ENCODE data around the gene STMN1. TPM values are rescaled to one million over a fixed set of nuclear protein-coding genes. Genes with fewer than 3 reads are reported as not detected.

STMN1 gene
- polyA plus RNA-seq, 2 of the 4 experiments (the other 2 are of a cell fraction) = 82.4 to 145 TPM

GRCh38 chr1:25903986-25904385 is 2.2 kb downstream of the STMN1 start:
- ChIA-PET CTCF (interaction anchor here (1.0 to 5.5 kb wide), 4 partner anchors 8 to 94 kb away, joined by 3 to 35 read pairs (median 6); partner anchors contain the start of gene PAFAH2), POLR2A (no interaction called here)
- TF ChIP-seq CHD2 (IDR thresholded peaks at IDR 0.05; ENCODE audit: low read length, partially characterized antibody) = no peak
- TF ChIP-seq, protein P1, sequence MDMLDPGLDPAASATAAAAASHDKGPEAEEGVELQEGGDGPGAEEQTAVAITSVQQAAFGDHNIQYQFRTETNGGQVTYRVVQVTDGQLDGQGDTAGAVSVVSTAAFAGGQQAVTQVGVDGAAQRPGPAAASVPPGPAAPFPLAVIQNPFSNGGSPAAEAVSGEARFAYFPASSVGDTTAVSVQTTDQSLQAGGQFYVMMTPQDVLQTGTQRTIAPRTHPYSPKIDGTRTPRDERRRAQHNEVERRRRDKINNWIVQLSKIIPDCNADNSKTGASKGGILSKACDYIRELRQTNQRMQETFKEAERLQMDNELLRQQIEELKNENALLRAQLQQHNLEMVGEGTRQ (IDR thresholded peaks at IDR 0.05) = no peak
- no peak for ATAC-seq
- Histone ChIP-seq H3K4me2 (peak overlapping the region; percentile 98), H3K27ac (no peak overlapping the region), H3K4me3 (peak overlapping the region; percentile 93; the same call in 1 of the 3 replicates), H3K9me3 (no peaks in the 10 kb centered on the region), H3K4me1 (peaks cover 21% of the 10 kb centered on the region)
- FAIRE-seq = no peak
- 90% methylated on average over 3 of the region's 3 CpGs for WGBS (ENCODE audit: missing lambda C conversion rate)
- DNase-seq (ENCODE audit: low read depth in 1 of 2, low spot score in 1 of 2) = no peak

- TF ChIP-seq, protein P1 (IDR thresholded peaks at IDR 0.05) = no peak
- TF ChIP-seq HDAC2 (IDR thresholded peaks at IDR 0.05) (no peak), NFE2L2 (conservative IDR thresholded peaks at IDR 0.05; ENCODE audit: low read length) (no peak), HOXA7 (CRISPR knock-in tag; IDR thresholded peaks at IDR 0.05) (no peak), GATA3 (IDR thresholded peaks at IDR 0.05; ENCODE audit: borderline replicate concordance) (no peak), MYC (IDR thresholded peaks at IDR 0.05; ENCODE audit: borderline replicate concordance, low read length) (no peak), CEBPB (IDR thresholded peaks at IDR 0.05) (no peak), CHD2 (IDR thresholded peaks at IDR 0.05; ENCODE audit: low read length, partially characterized antibody) (no peak), PHF8 (IDR thresholded peaks at IDR 0.05; ENCODE audit: borderline replicate concordance, low read depth) (no peak), PBX3 (IDR thresholded peaks at IDR 0.05) (no peak), HOXB13 (CRISPR knock-in tag; IDR thresholded peaks at IDR 0.05; ENCODE audit: low read depth) (no peak), JUNB (IDR thresholded peaks at IDR 0.05) (no peak), SMC3 (IDR thresholded peaks at IDR 0.05) (no peak)
- FAIRE-seq (no peak), ATAC-seq (no peak), DNase-seq (ENCODE audit: low read depth in 1 of 2, low spot score in 1 of 2) (no peak)
- H3K4me3 ChIP-seq = no peak overlapping the region
- peaks cover 21% of the 10 kb centered on the region for H3K4me1 ChIP-seq
- no peaks in the 10 kb centered on the region for H3K9me3 ChIP-seq
- POLR2A ChIA-PET = no interaction called here
- 97% methylated on average over 3 of the region's 3 CpGs for WGBS (ENCODE audit: missing lambda C conversion rate)
- CTCF ChIA-PET = interaction anchor here (0.7 to 5.5 kb wide), 4 partner anchors 6 to 224 kb away, joined by 3 to 35 read pairs (median 3); partner anchors contain the start of gene PAFAH2
- no peak overlapping the region for H3K27ac ChIP-seq
- no peak overlapping the region for H3K4me2 ChIP-seq
These were observed 3.8 kb downstream of the STMN1 start for GRCh38 chr1:25902462-25902861.

DNA sequence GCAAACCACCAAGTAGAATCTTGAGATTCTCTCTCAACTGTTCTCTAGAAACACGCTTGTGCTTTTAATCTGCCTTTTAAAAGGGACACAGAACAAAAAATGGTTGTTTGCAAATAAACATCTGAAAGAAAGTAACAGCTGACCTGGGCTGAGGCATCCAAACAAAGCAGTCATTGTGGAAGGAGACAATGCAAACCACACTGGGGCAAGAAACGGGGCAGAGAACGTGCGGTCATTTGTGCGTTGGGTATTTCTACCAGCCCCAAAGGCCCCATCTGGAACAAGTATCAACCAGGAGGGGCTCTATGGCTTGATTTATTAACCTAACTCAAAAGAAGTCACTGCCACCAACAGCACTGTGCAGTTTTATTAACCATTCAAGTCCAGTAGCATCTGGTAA is 6.0 kb downstream of the STMN1 start:
- POLR2A ChIA-PET = no interaction called here

DNA sequence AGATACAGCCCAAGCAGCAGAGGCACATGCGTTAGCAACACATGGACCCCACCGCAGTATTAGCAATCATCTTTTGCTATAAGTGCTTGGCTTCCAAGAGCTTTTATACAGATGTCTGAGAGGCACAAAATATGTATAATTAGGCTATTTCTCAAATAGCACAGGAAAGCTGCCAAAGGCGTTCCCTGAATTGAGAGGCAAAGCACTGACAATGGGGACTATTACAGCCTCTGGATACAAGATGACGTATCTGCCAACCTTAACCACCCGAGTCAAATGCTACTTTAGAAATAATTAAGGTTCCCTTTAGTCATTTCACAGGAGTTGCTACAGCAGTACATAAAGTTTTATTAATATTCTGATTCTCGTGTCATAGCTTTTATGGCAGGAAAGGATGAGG is 6.4 kb downstream of the STMN1 start:
- no peak for ATAC-seq
- CTCF ChIA-PET = interaction anchor here (1.6 kb wide), 1 partner anchor 98 kb away, joined by 6 read pairs; the partner anchor contains the start of gene PAFAH2
- Histone ChIP-seq H3K4me2 (no peak overlapping the region), H3K4me3 (no peak overlapping the region), H3K27ac (no peak overlapping the region), H3K9me3 (no peaks in the 10 kb centered on the region), H3K4me1 (peaks cover 25% of the 10 kb centered on the region)
- no peak for FAIRE-seq
- no peak for DNase-seq (ENCODE audit: low read depth in 1 of 2, low spot score in 1 of 2)
- 94% methylated on average over 6 of the region's 6 CpGs for WGBS (ENCODE audit: missing lambda C conversion rate)
- POLR2A ChIA-PET = no interaction called here
- TF ChIP-seq MAFK (IDR thresholded peaks at IDR 0.05; ENCODE audit: partially characterized antibody) = no peak
- no peak for TF ChIP-seq EHF (CRISPR knock-in tag; IDR thresholded peaks at IDR 0.05)
- TF ChIP-seq KDM1A (IDR thresholded peaks at IDR 0.05; ENCODE audit: low read depth) = no peak
- no peak for TF ChIP-seq FOSL2 (IDR thresholded peaks at IDR 0.05)
- TF ChIP-seq FOSL2 (CRISPR knock-in tag; IDR thresholded peaks at IDR 0.05) = no peak
- no peak for TF ChIP-seq HDAC2 (IDR thresholded peaks at IDR 0.05)
- TF ChIP-seq RCOR1 (IDR thresholded peaks at IDR 0.05; ENCODE audit: low read depth, low read length) = no peak
- no peak for TF ChIP-seq HOXA7 (CRISPR knock-in tag; IDR thresholded peaks at IDR 0.05)
- TF ChIP-seq ZNF302 (CRISPR knock-in tag; IDR thresholded peaks at IDR 0.05) = no peak
- TF ChIP-seq, protein P2, sequence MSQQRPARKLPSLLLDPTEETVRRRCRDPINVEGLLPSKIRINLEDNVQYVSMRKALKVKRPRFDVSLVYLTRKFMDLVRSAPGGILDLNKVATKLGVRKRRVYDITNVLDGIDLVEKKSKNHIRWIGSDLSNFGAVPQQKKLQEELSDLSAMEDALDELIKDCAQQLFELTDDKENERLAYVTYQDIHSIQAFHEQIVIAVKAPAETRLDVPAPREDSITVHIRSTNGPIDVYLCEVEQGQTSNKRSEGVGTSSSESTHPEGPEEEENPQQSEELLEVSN (IDR thresholded peaks at IDR 0.05; ENCODE audit: borderline replicate concordance, low read depth) = no peak
- TF ChIP-seq, protein P3, sequence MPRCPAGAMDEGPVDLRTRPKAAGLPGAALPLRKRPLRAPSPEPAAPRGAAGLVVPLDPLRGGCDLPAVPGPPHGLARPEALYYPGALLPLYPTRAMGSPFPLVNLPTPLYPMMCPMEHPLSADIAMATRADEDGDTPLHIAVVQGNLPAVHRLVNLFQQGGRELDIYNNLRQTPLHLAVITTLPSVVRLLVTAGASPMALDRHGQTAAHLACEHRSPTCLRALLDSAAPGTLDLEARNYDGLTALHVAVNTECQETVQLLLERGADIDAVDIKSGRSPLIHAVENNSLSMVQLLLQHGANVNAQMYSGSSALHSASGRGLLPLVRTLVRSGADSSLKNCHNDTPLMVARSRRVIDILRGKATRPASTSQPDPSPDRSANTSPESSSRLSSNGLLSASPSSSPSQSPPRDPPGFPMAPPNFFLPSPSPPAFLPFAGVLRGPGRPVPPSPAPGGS (IDR thresholded peaks at IDR 0.05) = no peak
- no peak for TF ChIP-seq NPAS2 (CRISPR knock-in tag; IDR thresholded peaks at IDR 0.05; ENCODE audit: borderline replicate concordance)
- TF ChIP-seq EP300 (IDR thresholded peaks at IDR 0.05) = no peak
- TF ChIP-seq TP53 (CRISPR knock-in tag; IDR thresholded peaks at IDR 0.05) = no peak

More for the DNA sequence above, 6.0 kb downstream of the STMN1 start:
- 92% methylated on average over 5 of the region's 5 CpGs for WGBS (ENCODE audit: missing lambda C conversion rate)
- H3K4me1 ChIP-seq = peaks cover 21% of the 10 kb centered on the region
- H3K4me2 ChIP-seq = no peak overlapping the region
- H3K27ac ChIP-seq = no peak overlapping the region
- no peak overlapping the region for H3K4me3 ChIP-seq
- FAIRE-seq (no peak), ATAC-seq (no peak), DNase-seq (ENCODE audit: low read depth in 1 of 2, low spot score in 1 of 2) (no peak)
- H3K9me3 ChIP-seq = no peaks in the 10 kb centered on the region
- CTCF ChIA-PET = no interaction called here
- TF ChIP-seq MAFK (IDR thresholded peaks at IDR 0.05; ENCODE audit: partially characterized antibody) (no peak), KDM5A (IDR thresholded peaks at IDR 0.05) (no peak), RNF2 (IDR thresholded peaks at IDR 0.05; ENCODE audit: borderline replicate concordance, low read depth) (no peak), FOSB (CRISPR knock-in tag; IDR thresholded peaks at IDR 0.05) (no peak)
- TF ChIP-seq, protein P1 (IDR thresholded peaks at IDR 0.05) = no peak

Data from A549 (cell line).